Stimulated activated CD4-positive, alpha-beta T cell treated with anti-CD3 and anti-CD28 coated beads, Interleukin-12 subunit alpha, Interleukin-12 subunit beta, amount 100 ng/mL, for 24 hours (primary cell): Measurements from ENCODE around the gene TRPV3.
"Not testable (repeated sequence)": the region's sequence is repeated elsewhere in the genome, so short reads cannot be mapped to it uniquely, and the experiment has no call there.

Experiments
- DNase-seq, 2 experiments: peaks; one replicate each; pipeline ENCODE4 v3.0.0-alpha.2; 2020; ENCODE audit warnings: low read depth in 2 of 2

The TRPV3 gene

GRCh38 chr17:3524024-3524423, 33.6 kb downstream of the TRPV3 start:
- DNase-seq, result no peak

DNA sequence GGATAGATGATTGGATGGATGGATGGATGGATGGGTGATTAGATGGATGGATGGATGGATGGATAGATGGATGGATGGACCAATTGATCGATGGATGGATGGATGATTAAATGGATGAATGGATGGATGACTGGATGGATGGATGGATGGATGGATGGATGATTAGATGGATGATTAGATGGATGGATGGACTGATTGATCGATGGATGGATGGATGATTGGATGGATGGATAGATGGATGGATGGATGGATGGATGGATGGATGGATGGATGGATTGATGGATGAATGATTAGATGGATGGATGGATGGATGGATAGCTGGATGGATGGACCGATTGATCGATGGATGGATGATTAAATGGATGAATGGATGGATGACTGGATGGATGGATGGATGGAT, 38.1 kb downstream of the TRPV3 start:
- DNase-seq, result not testable (repeated sequence)

DNA sequence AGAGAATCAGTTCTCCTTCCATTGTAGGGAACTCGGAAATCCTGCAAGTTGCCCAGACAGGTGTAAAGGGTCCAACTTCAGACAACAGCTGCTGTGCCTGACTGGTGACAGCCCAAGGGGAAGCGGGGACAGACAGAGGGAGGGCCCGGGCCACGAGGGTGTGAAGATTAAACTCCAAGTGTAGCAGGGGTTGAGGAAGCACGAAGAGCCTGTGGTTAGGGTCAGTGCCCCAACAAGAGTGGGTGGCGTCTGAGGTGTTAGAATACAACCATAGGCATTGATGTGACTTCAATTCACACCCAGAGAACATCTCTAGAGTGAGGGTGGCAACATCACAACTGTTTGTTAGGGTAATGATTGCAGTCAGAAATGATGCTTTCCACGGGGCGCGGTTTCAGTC, 42.7 kb downstream of the TRPV3 start:
- no peak for DNase-seq

DNA sequence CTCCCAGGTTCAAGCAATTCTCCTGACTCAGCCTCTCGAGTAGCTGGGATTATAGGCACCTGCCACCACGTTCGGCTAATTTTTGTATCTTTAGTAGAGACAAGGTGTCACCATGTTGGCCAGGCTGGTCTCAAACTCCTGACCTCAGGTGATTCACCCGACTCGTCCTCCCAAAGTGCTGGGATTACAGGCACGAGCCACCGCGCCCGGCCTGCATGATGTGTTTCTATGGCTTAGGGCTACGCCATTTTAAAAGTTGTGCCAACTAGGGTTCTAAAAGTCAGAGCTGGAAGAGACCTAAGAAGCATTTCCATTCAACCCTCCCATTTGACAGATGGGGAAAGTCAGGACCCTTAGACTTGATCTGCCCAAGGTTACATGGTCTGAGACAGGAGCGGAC, 43.4 kb downstream of the TRPV3 start:
- DNase-seq, result not testable (repeated sequence)

DNA sequence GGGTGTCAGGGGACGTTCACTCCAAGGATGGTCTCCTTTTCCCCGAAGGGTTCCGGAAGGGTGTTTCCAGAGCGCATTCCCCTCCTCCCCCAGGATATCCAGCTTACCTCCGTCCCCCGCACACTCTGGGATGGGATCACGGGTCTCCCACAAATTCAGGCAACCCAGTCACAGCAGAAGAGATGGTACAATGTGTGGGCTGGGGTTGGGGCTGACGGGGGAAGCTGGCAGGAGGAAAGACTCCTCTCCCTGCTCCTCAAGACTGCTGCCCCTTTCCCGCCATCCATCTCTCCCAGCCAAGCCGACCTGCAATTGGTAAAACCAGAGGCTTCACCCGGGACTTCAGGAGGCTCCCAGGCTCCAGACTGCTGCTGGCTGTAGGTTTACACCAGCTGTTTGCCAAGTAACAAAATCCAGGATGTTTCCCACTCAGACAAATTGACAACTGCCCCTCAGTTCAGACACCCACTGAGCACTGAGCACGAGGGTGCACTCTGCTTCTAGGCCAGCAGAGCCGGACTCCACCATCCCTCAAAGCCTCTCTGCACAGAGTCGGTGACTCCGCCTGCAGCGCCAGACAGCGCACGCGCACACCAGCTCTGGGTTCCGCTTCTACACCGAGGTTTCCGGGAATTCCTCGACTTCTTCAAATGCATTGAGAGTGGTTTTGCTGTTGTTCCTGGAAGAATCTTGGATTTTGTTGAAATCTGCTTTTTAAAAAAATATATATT, 44.1 kb downstream of the TRPV3 start:
- no peak for DNase-seq

DNA sequence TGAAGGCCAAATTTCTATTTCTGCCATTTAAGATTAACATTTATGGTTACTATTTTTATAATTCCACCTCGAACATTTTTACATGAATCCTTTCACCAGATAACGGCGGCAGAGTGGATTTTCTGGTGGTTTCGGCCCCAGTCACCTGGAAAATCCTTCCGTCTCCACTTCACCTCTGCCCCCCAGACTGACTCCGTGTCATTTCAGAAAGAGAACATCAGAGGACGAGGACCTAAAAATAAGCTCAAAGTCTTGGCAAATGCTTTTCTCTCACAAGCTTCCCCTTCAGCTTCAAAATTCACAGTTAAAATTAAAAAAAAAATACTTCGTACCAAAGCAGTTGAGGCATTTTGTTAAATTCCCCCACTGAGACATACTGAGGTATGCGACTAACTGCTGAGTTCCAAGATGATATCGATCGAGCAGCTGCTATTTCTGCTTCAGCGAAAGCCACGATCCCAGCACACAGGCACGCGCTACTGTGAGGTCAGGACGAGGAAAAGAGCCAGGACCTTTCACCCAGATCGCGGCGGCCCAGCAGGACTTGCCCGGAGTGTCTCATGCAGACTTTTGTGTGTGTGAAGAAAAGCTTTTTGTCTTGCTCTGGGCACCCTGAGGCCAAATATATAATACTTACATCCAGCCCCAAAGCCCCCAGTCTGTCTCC, 45.0 kb downstream of the TRPV3 start:
- no peak for DNase-seq

DNA sequence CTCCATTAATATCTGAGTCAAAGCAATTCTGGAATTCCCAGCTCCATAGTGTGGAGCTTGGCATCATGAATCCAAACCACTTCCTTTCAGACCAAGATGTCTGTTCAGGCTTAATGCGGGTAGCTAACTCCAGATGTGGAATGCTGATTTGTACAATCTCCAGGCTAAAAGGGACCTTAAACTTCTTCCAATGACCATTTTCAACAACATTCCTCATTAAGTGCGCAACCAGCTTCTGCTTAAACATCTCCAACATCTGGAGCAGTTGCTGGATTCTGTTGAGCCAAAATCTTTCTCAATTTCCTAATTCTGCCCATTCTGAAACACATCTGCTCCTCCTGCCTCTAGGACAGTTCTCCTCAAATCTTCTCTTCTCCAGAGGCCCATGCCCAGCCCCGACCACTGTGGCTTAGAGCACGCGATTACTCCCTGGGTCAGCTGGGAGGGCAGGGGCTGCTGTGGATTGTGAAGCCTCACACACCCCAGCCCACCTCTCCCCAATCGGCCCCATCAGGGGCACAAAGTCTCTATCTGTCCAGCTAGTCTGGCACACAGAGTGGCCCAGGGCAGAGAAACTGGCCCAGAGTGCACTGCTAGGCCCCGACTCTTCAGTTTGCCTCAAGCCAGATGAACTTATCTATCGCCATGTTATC, 45.6 kb downstream of the TRPV3 start:
- no peak for DNase-seq

DNA sequence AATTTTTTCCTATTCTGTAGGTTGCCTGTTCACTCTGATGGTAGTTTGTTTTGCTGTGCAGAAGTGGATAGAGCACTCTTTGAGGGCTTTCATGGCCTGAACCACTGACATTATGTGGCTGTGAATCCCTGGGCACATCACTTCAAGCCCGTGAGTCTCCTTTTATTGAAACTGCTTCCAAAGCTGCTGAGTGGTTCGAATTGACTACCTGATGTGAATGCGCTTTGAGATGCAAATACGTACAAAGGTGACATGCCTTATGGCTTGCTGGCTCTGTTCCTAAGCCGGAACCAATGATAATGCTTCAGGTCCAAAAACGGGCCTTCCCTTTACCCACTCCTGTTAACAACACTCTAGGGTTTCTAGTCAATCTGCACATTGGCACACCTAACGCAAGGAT, 47.5 kb downstream of the TRPV3 start:
- DNase-seq, result no peak

- DNase-seq, result no peak
Observed at GRCh38 chr17:3507869-3508268, 49.7 kb downstream of the TRPV3 start.

DNA sequence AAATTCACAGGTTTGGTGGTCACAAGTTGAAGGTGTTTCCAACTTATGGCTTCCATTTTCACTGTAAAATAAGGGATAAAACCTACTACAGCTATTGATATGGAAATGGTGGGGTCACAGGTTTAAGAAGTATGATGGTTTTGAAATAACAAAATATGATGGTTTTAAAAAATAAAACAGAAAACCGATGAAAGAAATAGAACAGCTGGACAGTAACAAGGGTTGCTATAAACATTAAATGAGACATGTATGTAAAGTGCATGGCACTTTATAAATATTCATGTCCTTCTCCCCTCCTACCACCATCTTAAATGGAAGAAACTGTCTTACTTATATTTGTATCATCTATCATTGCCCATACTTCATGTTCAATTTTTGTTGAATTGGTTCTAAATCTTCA, 50.5 kb downstream of the TRPV3 start:
- DNase-seq, result no peak

GRCh38 chr17:3506054-3506453, 51.6 kb downstream of the TRPV3 start:
- DNase-seq, result no peak

GRCh38 chr17:3505008-3505407, 52.6 kb downstream of the TRPV3 start:
- DNase-seq, result no peak

DNA sequence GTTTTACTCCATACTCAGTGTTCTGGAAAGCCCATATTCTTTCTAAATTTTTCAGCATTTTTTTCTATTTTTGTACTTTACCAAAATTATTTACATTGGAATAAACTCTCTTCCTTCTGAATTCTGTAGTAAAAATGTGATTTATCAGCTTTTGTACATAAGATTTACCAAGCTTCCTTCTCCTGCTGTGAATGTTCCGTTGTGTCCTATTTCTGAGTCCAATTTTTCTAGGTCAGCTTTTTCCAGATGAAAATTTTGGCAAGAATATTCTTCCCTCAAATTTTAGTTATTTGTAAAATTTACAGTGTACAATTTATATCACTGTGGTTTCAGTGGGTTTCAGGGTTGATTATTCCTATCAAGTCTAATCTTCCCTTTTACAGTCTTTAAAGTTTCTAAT, 54.3 kb downstream of the TRPV3 start:
- no peak for DNase-seq

DNA sequence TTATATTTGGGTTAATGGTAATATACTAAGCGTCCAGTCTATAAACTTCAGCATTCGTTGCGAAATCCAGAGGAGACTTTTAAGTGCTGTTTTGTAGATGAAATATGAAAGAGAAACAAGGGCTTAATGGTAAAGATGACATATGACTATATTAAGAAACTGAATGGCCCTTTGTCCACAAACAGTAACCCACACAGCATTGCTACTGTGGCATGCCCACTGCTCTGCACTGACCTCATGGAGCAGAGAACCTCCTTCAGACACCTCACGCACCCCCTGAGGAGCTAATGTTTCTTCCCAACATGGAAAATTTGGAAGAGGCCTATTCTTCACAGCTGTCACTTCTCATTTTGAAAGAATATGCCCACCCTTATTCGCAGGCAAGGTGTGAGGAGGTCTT, 55.1 kb downstream of the TRPV3 start:
- no peak for DNase-seq

DNA sequence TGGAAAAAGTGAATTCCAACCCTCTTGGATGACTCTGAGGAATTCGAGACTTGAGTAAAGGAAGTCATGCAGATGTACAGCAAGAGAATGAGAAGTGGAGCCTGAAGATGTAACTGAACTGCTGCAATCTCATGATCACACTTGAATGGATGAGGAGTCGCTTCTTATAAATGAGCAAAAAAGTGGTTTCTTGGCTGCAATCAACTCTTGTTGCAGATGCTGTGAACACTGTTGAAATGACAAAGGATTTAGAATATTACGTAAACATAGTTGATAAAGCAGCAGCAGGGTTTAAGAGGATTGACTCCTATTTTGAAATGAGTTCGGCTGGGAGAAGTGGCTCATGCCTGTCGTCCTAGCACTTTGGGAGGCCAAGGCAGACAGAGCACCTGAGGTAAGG, 56.3 kb downstream of the TRPV3 start:
- DNase-seq, result no peak

- DNase-seq, result no peak
Observed at GRCh38 chr17:3497101-3497500, 60.5 kb downstream of the TRPV3 start.

DNA sequence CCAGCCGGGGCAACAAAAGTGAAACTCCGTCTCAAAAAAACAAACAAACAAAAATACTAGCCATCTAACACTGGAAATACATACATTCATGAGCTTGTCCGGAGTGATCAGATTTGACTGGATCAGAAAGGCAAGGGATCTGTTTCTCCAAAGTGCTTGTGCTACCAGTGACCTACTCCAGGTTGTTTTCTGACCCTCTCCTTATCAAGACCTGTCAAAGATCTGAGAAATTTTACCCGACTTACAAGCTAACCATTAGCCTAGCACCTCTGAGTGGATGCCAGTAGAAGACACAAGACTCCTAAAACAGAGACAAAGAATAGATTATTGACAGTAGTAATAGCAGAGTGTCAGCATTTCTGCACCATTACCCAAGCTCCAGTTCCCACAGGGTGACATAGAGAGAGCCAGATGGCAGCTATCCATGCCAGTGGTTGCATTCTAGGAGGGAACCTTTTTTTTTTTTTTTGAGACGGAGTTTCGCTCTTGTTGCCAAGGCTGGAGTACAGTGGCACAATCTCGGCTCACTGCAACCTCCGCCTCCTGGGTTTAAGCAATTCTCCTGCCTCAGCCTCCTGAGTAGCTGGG, 72.0 kb downstream of the TRPV3 start:
- no peak for DNase-seq

- DNase-seq, result no peak
Observed at GRCh38 chr17:3482852-3483251, 74.8 kb downstream of the TRPV3 start.

DNA sequence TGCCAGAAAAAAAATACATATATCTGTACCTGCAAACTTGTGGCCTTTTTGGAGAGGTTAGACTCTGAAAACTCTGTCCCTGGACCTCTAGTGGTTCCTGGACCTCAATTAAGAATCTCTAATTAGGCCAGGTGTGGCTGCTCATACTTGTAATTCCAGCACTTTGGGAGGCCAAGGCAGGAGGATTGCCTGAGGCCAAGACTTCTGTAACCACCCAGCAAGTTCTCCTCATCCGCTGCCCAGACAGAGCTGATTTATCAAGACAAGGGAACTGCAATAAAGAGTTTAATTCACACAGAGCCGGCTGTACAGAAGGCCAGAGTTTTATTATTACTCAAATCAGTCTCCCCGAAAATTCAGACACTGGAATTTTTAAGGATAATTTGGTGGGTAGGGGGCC, 77.6 kb downstream of the TRPV3 start:
- no peak for DNase-seq

DNA sequence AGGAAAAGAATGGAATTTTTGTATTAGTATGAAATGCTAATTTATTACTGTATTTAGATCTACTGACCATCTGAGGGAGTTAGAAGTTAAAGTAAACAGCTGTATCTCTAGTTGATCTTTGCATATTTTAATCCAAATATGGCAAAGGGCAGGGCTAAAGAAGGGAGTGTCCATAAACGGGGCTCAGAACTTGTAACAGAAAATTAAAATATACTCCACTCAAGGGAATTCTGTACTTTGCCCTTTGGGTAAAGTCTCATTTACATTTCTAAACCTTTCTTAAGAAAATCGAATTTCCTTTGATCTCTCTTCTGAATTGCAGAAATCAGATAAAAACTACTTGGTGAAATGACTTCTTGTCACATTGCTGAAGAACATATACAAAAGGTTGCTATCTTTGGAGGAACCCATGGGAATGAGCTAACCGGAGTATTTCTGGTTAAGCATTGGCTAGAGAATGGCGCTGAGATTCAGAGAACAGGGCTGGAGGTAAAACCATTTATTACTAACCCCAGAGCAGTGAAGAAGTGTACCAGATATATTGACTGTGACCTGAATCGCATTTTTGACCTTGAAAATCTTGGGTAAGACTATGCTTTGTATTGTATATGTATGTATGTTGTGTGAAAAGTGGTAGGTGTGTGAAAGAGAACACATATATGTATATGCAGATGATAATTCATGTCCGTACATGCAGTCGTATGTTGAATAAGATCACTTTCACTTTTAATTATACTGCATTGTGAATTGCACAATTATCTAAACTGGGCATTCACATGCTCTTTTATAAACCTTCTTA, 81.6 kb downstream of the TRPV3 start, which contains the start of gene ASPA:
TSS of gene ASPA (plus strand) at position 186 of the 799 bp plus-strand sequence. CDS start at position 349, 163 bp downstream.
- no peak for DNase-seq

DNA sequence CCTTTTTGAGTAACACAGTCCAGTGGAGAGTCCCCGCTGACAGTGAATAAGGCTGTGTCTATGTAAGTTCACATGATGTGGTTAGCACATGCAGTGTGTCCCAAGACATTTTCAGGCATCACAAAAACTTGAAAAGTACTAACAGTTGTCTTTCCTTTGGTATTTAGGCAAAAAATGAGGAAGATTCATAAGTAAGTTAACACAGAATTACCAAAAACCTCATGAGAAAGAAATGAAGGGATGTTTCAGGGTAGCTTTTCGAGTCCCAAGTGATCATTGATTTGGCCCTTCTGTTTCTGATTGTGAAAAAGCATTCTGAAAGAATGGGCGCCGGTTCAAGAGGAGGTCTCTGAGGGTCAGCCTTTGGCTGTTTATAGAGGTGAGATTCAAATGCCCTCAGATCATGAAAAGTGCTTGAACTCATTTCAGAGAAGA, 82.3 kb downstream of the TRPV3 start:
- no peak for DNase-seq

DNA sequence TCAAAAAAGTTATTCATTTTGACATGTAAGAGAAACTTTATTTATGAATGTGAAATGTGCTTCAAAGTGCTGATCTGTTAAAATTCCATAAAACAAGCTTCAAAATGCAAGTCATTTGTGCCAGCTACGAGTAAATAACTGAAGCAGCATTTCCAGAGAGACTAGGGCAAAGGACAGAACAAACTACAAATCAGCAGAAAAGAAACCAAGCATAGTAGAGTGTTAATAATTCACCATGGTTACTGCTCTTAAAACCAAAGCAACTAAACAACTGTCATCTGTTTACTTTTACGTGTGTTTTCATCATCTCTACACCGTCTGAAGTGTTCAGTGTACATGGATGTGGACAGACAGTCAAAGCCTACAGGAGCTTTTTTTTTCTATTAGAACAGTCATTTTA, 83.4 kb downstream of the TRPV3 start:
- DNase-seq, result no peak
